GM12878 (cell line): ENCODE data around the gene NDC80.

ENCODE experiments used
- CTCF ChIP-seq, 3 experiments: IDR thresholded peaks in 2 of 3; conservative IDR thresholded peaks in 1 of 3; 2 replicates each; pipeline ENCODE4 v1.5.1; 2011; ENCODE audit warnings: low read depth in 3 of 3, low read length in 3 of 3, mild to moderate bottlenecking in 3 of 3, control low read depth in 2 of 3, moderate library complexity in 2 of 3, inconsistent platforms in 1 of 3, mixed read lengths in 1 of 3; ENCODE audit not compliant: control insufficient read depth in 2 of 3, insufficient read depth in 1 of 3; ENCODE audit errors: extremely low read depth in 1 of 3
- SIN3A ChIP-seq: IDR thresholded peaks from 2 replicates; pipeline ENCODE4 v1.6.1; 2012; ENCODE audit warnings: low read depth, low read length, improper control_type of control experiment

GRCh38 chr18:2571200-2572170 is at the start of gene NDC80, which contains the start of gene METTL4:
- TF ChIP-seq CTCF (IDR thresholded peaks at IDR 0.05 in 2 of 3, conservative IDR thresholded peaks at IDR 0.05 in 1 of 3; ENCODE audit: control insufficient read depth in 2 of 3, extremely low read depth in 1 of 3, insufficient read depth in 1 of 3, low read depth in 3 of 3, low read length in 3 of 3) (0 out of 6 replicates have a peak, but pooled peaks of 1 of the 3 experiments have one; percentile 12), SIN3A (peak; percentile 99)
